Natural killer cell (primary cell): ENCODE results near the gene ATP11A. TPM values are rescaled to one million over a fixed set of nuclear protein-coding genes. Genes with fewer than 3 reads are reported as not detected.
A peak's percentile ranks its signal among the peaks of the same experiment; 100 is the strongest.
"Not testable (repeated sequence)": the region's sequence is repeated elsewhere in the genome, so short reads cannot be mapped to it uniquely, and the experiment has no call there.

Source experiments
- ATAC-seq, 3 donors: fragments of 150-1000 bp in 2 of 3; fragments of 200-7000 bp in 1 of 3; cut with Tn5 transposase; 1 replicate in 1 of 3; 2 replicates in 2 of 3; pipeline ENCODE4 v1.10.0; 2021; ENCODE audit warnings: mild to moderate bottlenecking in 2 of 3, moderate library complexity in 2 of 3
- DNase-seq, 2 donors: peaks; one replicate each; pipeline versions ENCODE4 v3.0.0 to v3.0.0-alpha.2; 2013 to 2021; ENCODE audit warnings: mixed read lengths in 1 of 2
- H3K27ac ChIP-seq: one replicate; pipeline ENCODE4 v1.5.1; 2013; ENCODE audit warnings: mild to moderate bottlenecking, low read length
- H3K27me3 ChIP-seq: one replicate; pipeline ENCODE4 v1.6.1; 2013; ENCODE audit warnings: low read length; ENCODE audit not compliant: control insufficient read depth, insufficient read depth
- H3K36me3 ChIP-seq: one replicate; pipeline ENCODE4 v1.6.1; 2013; ENCODE audit warnings: low read length; ENCODE audit not compliant: control insufficient read depth, insufficient read depth
- H3K4me1 ChIP-seq: one replicate; pipeline ENCODE4 v1.6.1; 2013; ENCODE audit warnings: low read length; ENCODE audit not compliant: control insufficient read depth, insufficient read depth
- H3K4me3 ChIP-seq: one replicate; pipeline ENCODE4 v1.5.1; 2013; ENCODE audit warnings: low read length
- H3K9me3 ChIP-seq: one replicate; pipeline ENCODE4 v1.6.1; 2013; ENCODE audit warnings: low read length; ENCODE audit not compliant: control insufficient read depth, insufficient read depth
- H3K27ac Mint-ChIP-seq, 2 donors: one replicate each; pipeline ENCODE4 v1.8.0; 2022; ENCODE audit warnings: mild to moderate bottlenecking in 2 of 2, mixed read lengths in 2 of 2, moderate library complexity in 1 of 2
- H3K27me3 Mint-ChIP-seq, 2 donors: one replicate each; pipeline ENCODE4 v1.8.0; 2022; ENCODE audit warnings: low read depth in 2 of 2, mixed read lengths in 2 of 2
- H3K36me3 Mint-ChIP-seq: one replicate; pipeline ENCODE4 v1.8.0; 2022; ENCODE audit warnings: mixed read lengths
- H3K4me1 Mint-ChIP-seq, 2 donors: one replicate each; pipeline ENCODE4 v1.8.0; 2022; ENCODE audit warnings: mixed read lengths in 2 of 2
- H3K4me3 Mint-ChIP-seq: one replicate; pipeline ENCODE4 v1.8.0; 2022; ENCODE audit warnings: mild to moderate bottlenecking, moderate library complexity, mixed read lengths
- H3K9me3 Mint-ChIP-seq, 2 donors: one replicate each; pipeline ENCODE4 v1.8.0; 2022; ENCODE audit warnings: mixed read lengths in 2 of 2
- WGBS: methylation state at CpG from one replicate; pipeline ENCODE4 v1.1.7; 2013; ENCODE audit warnings: missing lambda C conversion rate; ENCODE audit not compliant: insufficient coverage; 5-methylcytosine and 5-hydroxymethylcytosine counted together
- intact Hi-C: fragments of 100-400 bp; cut with micrococcal nuclease; formaldehyde crosslinking; loops from one replicate; pipeline ENCODE4 v1.14.2; 2022
- total RNA-seq, 4 donors: library from RNA; stranded (reverse); fragments of 120-200 nt in 1 of 4; gene quantifications; one replicate each; pipeline versions ENCODE4 v1.2.3 to v1.2.4, GENCODE V29; 2013 to 2022
- TF ChIP-seq, protein P1 (sequence below): fragments of 200-600 bp; IDR thresholded peaks from one replicate; pipeline ENCODE4 v1.8.0; 2022; ENCODE audit warnings: antibody characterized with exemption

The ATP11A gene
- total RNA-seq, 3 donors from 2014 or later (not counting 1 experiment from before 2014, with no cell fraction given), result 47.1 to 68.6 (median 50.7) TPM

DNA sequence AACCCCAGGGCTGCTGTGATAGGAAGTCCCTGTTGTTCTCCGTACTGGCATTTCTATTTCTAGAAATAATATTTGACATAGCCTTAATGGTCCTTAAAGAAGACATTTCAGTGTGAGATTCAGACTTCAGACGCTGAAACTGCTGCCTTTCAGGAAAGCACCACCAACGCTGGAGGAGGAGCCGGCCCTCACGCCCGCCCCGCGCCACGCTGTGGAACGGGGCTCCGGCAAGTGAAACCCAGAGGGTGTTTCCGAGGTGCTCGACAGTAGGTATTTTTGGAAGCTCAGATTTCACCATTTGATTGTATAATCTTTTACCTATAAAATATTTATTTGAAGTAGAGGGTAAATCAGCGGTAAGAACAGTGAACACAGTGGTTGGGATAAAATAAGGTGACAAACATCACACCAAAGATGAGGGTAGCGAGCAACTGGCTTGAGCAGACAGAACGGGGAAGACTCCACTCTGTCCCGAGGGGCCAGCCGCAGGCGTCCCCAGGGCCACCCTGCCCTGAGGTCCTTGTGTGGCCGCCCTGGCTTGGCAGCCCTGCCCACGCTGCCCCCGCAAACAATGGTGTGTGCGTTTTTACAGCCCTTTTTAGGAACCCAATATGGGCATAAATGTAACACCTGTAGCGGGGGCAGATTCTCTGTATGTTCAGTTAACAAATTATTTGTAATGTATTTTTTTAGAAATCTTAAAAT lies 193.6 kb downstream of the ATP11A start:
- H3K4me3 Mint-ChIP-seq, result no peak overlapping the region
- no peaks in the 10 kb centered on the region for H3K27me3 ChIP-seq
- H3K4me1 Mint-ChIP-seq, result no peaks in the 10 kb centered on the region
- H3K4me1 ChIP-seq, result peaks cover 3% of the 10 kb centered on the region
- no peaks in the 10 kb centered on the region for H3K36me3 Mint-ChIP-seq
- H3K27me3 Mint-ChIP-seq, result no peaks in the 10 kb centered on the region
- intact Hi-C loops, result no loop called here
- no peak overlapping the region for H3K27ac Mint-ChIP-seq
- H3K4me3 ChIP-seq, result no peak overlapping the region
- H3K36me3 ChIP-seq, result peaks cover 13% of the 10 kb centered on the region
- H3K9me3 ChIP-seq, result no peaks in the 10 kb centered on the region
- TF ChIP-seq, protein P1, sequence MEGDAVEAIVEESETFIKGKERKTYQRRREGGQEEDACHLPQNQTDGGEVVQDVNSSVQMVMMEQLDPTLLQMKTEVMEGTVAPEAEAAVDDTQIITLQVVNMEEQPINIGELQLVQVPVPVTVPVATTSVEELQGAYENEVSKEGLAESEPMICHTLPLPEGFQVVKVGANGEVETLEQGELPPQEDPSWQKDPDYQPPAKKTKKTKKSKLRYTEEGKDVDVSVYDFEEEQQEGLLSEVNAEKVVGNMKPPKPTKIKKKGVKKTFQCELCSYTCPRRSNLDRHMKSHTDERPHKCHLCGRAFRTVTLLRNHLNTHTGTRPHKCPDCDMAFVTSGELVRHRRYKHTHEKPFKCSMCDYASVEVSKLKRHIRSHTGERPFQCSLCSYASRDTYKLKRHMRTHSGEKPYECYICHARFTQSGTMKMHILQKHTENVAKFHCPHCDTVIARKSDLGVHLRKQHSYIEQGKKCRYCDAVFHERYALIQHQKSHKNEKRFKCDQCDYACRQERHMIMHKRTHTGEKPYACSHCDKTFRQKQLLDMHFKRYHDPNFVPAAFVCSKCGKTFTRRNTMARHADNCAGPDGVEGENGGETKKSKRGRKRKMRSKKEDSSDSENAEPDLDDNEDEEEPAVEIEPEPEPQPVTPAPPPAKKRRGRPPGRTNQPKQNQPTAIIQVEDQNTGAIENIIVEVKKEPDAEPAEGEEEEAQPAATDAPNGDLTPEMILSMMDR, result no peak
- DNase-seq, result no peak
- 94% methylated on average over 22 of the region's 24 CpGs for WGBS
- ATAC-seq, result no peak
- H3K9me3 Mint-ChIP-seq, result no peaks in the 10 kb centered on the region
- H3K27ac ChIP-seq, result no peak overlapping the region

DNA sequence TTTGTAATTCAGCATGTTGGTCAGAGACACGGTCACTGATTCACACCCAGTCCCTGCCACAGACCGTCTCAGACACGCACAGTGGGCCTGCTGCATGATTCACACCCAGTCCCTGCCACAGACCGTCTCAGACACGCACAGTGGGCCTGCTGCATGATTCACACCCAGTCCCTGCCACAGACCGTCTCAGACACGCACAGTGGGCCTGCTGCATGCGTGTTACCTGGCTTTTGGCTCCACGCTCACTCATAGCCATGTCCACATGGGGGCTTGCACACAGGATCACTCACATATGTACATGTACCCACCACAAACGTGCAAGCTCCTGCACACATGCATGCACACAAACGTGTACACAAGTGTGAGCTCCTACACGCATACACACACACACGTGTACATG lies 194.9 kb downstream of the ATP11A start:
- H3K4me3 ChIP-seq, H3K4me3 Mint-ChIP-seq, H3K4me1 ChIP-seq, H3K9me3 Mint-ChIP-seq, H3K27ac Mint-ChIP-seq, ATAC-seq, H3K4me1 Mint-ChIP-seq, H3K36me3 Mint-ChIP-seq, H3K27me3 Mint-ChIP-seq, H3K27me3 ChIP-seq, H3K27ac ChIP-seq, H3K9me3 ChIP-seq, DNase-seq, intact Hi-C loops: not testable (repeated sequence)
- peaks cover 11% of the 10 kb centered on the region for H3K36me3 ChIP-seq
- 95% methylated on average over 13 of the region's 13 CpGs for WGBS

DNA sequence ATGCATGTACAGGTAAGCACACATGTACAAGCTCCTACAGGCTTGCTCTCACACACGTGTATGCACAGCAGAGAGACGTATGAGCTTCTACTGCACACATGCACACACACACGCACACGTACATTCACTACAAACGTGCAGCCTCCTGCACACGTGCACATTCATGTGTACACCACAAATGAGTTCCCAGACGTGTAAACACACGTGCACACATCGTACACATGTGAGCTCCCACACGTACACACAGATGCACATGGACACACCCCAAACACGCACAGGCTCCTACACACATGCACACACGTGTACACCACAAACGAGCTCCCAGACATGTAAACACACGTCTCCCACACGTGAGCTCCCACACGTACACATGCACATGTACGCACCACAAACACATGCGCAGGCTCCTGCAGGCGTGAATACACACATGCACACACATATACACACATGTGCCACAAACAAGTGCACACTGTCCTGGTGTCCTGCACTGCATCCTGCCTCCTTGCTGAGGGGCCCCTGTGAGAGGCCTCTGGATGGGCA lies 195.5 kb downstream of the ATP11A start:
- H3K4me1 Mint-ChIP-seq, result no peaks in the 10 kb centered on the region
- no peak overlapping the region for H3K27ac Mint-ChIP-seq
- no peaks in the 10 kb centered on the region for H3K9me3 Mint-ChIP-seq
- H3K27me3 ChIP-seq, result no peaks in the 10 kb centered on the region
- no peaks in the 10 kb centered on the region for H3K9me3 ChIP-seq
- ATAC-seq (peak in 1 of 3 donors; percentile 19), DNase-seq (no peak)
- H3K4me3 Mint-ChIP-seq, result no peak overlapping the region
- intact Hi-C loops, result no loop called here
- H3K36me3 Mint-ChIP-seq, result no peaks in the 10 kb centered on the region
- 94% methylated on average over 19 of the region's 19 CpGs for WGBS
- H3K36me3 ChIP-seq, result peaks cover 11% of the 10 kb centered on the region
- TF ChIP-seq, protein P1, result no peak
- H3K27me3 Mint-ChIP-seq, result no peaks in the 10 kb centered on the region
- no peak overlapping the region for H3K27ac ChIP-seq
- H3K4me1 ChIP-seq, result peaks cover 3% of the 10 kb centered on the region
- H3K4me3 ChIP-seq, result no peak overlapping the region

DNA sequence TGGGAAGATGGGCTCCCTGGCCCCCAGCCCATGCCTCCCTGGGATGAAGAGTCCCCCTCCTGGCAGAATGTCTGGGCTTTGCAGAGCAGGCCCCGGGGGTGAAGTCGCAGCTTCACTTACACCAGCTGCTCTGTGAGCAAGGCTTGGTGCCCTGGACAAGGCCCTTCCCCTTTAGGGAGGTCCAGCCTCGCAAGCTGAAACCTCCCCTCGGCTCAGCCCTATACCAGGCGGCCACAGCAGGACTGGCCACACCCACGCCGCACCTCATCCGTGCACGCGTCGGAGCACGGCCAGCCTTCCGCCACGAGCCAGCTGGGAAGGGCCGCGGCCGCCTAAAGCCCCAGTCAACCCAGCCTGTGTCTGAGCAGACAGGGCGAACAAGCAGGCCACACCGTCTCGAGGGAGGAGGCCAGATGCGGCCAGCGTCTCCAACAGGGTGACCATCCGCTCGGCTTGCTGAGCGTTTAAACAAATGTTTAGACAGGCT lies 196.0 kb downstream of the ATP11A start:
- DNase-seq, result no peak
- peak; percentile 49 to 67 (median 58) for ATAC-seq
- Mint-ChIP-seq H3K27me3 (no peaks in the 10 kb centered on the region), H3K9me3 (no peaks in the 10 kb centered on the region), H3K4me3 (no peak overlapping the region), H3K4me1 (no peaks in the 10 kb centered on the region), H3K27ac (no peak overlapping the region), H3K36me3 (no peaks in the 10 kb centered on the region)
- H3K36me3 ChIP-seq, result peaks cover 8% of the 10 kb centered on the region
- TF ChIP-seq, protein P1, result no peak
- peaks cover 3% of the 10 kb centered on the region for H3K4me1 ChIP-seq
- intact Hi-C loops, result no loop called here
- 51% methylated on average over 25 of the region's 25 CpGs for WGBS
- no peaks in the 10 kb centered on the region for H3K9me3 ChIP-seq
- no peak overlapping the region for H3K27ac ChIP-seq
- H3K4me3 ChIP-seq, result no peak overlapping the region
- no peaks in the 10 kb centered on the region for H3K27me3 ChIP-seq
